ENCODE results near the gene MAP2K3. TPM values are rescaled to one million over a fixed set of nuclear protein-coding genes. Genes with fewer than 3 reads are reported as not detected.

The MAP2K3 gene
- polyA plus RNA-seq, 4 donors, result 17.6 to 26.2 (median 21.5) TPM

- DNase-seq (ENCODE audit: low read depth in 4 of 4, low spot score in 3 of 4), result no peak
Measured at GRCh38 chr17:21362331-21362931, 77.9 kb downstream of the MAP2K3 start.

GRCh38 chr17:21363776-21364642, 79.5 kb downstream of the MAP2K3 start:
- DNase-seq (ENCODE audit: low read depth in 4 of 4, low spot score in 3 of 4), result no peak

Other genes with a start within 250 kb of the MAP2K3 start
- 100 to 1,000 TPM; 207 to 234 (median 222) TPM for gene USP22, start 241.7 kb upstream of the MAP2K3 start, polyA plus RNA-seq (ENCODE audit: insufficient read length in 4 of 4)
- 10 to 100 TPM; 20.2 to 40.2 (median 33.7) TPM for gene DHRS7B, start 157.7 kb upstream of the MAP2K3 start, polyA plus RNA-seq (ENCODE audit: insufficient read length in 4 of 4)
- 10 to 100 TPM; 17.6 to 24.9 (median 22.3) TPM for gene TMEM11, start 70.5 kb upstream of the MAP2K3 start, polyA plus RNA-seq (ENCODE audit: insufficient read length in 4 of 4)
- 10 to 100 TPM; 10.2 to 14.4 (median 12.1) TPM for gene NATD1, start 31.3 kb upstream of the MAP2K3 start, polyA plus RNA-seq (ENCODE audit: insufficient read length in 4 of 4)
- 1 to 10 TPM; 2.2 to 8.7 (median 4.8) TPM for gene KCNJ12, start 91.6 kb downstream of the MAP2K3 start, polyA plus RNA-seq (ENCODE audit: insufficient read length in 4 of 4)